Rectal smooth muscle tissue (tissue), 1 donor: ENCODE measurements around the gene MIGA2.

ENCODE experiments used
- H3K27ac ChIP-seq: one replicate; pipeline ENCODE4 v1.7.0; 2013; ENCODE audit warnings: low read depth, low read length, inconsistent platforms
- H3K27me3 ChIP-seq: one replicate; pipeline ENCODE4 v1.7.0; 2013; ENCODE audit warnings: low read length; ENCODE audit not compliant: control insufficient read depth, insufficient read depth
- H3K36me3 ChIP-seq: one replicate; pipeline ENCODE4 v1.7.0; 2013; ENCODE audit warnings: low read length; ENCODE audit not compliant: control insufficient read depth, insufficient read depth
- H3K4me1 ChIP-seq: one replicate; pipeline ENCODE4 v1.7.0; 2013; ENCODE audit warnings: low read length; ENCODE audit not compliant: control insufficient read depth, insufficient read depth
- H3K4me3 ChIP-seq: one replicate; pipeline ENCODE4 v1.7.0; 2013; ENCODE audit warnings: low read length
- H3K9ac ChIP-seq: one replicate; pipeline ENCODE4 v1.7.0; 2013; ENCODE audit warnings: low read length

Gene MIGA2

GRCh38 chr9:129013674-129014073 lies 22.8 kb upstream of the MIGA2 start:
- Histone ChIP-seq H3K9ac (no peak overlapping the region), H3K36me3 (peaks cover 34% of the 10 kb centered on the region), H3K4me1 (no peaks in the 10 kb centered on the region), H3K27me3 (no peaks in the 10 kb centered on the region), H3K27ac (no peak overlapping the region), H3K4me3 (no peak overlapping the region)

- Histone ChIP-seq H3K9ac (no peak overlapping the region), H3K27ac (no peak overlapping the region), H3K27me3 (no peaks in the 10 kb centered on the region), H3K4me3 (no peak overlapping the region), H3K36me3 (peaks cover 31% of the 10 kb centered on the region), H3K4me1 (no peaks in the 10 kb centered on the region)
Observed at GRCh38 chr9:129014124-129014523, 22.3 kb upstream of the MIGA2 start.

- Histone ChIP-seq H3K9ac (no peak overlapping the region), H3K27me3 (no peaks in the 10 kb centered on the region), H3K27ac (no peak overlapping the region), H3K4me3 (no peak overlapping the region), H3K4me1 (no peaks in the 10 kb centered on the region), H3K36me3 (peaks cover 31% of the 10 kb centered on the region)
Observed at GRCh38 chr9:129014608-129015007, 21.8 kb upstream of the MIGA2 start.

GRCh38 chr9:129021091-129021490 lies 15.3 kb upstream of the MIGA2 start:
- Histone ChIP-seq H3K4me1 (peaks cover 8% of the 10 kb centered on the region), H3K36me3 (no peaks in the 10 kb centered on the region), H3K9ac (no peak overlapping the region), H3K27ac (no peak overlapping the region), H3K27me3 (no peaks in the 10 kb centered on the region), H3K4me3 (no peak overlapping the region)

- peaks cover 12% of the 10 kb centered on the region for H3K4me1 ChIP-seq
- no peaks in the 10 kb centered on the region for H3K27me3 ChIP-seq
- H3K9ac ChIP-seq = no peak overlapping the region
- H3K27ac ChIP-seq = no peak overlapping the region
- H3K4me3 ChIP-seq = no peak overlapping the region
- H3K36me3 ChIP-seq = no peaks in the 10 kb centered on the region
Observed at GRCh38 chr9:129022037-129022436, 14.4 kb upstream of the MIGA2 start.

GRCh38 chr9:129023036-129023907 lies 13.2 kb upstream of the MIGA2 start:
- no peak overlapping the region for H3K9ac ChIP-seq
- no peaks in the 10 kb centered on the region for H3K36me3 ChIP-seq
- H3K27ac ChIP-seq = peak overlapping the region; percentile 27
- peaks cover 18% of the 10 kb centered on the region for H3K4me1 ChIP-seq
- H3K4me3 ChIP-seq = no peak overlapping the region
- H3K27me3 ChIP-seq = no peaks in the 10 kb centered on the region

GRCh38 chr9:129023908-129024233 lies 12.6 kb upstream of the MIGA2 start:
- H3K36me3 ChIP-seq = no peaks in the 10 kb centered on the region
- peak overlapping the region; percentile 27 for H3K27ac ChIP-seq
- H3K4me1 ChIP-seq = peaks cover 18% of the 10 kb centered on the region
- no peak overlapping the region for H3K9ac ChIP-seq
- H3K27me3 ChIP-seq = no peaks in the 10 kb centered on the region
- H3K4me3 ChIP-seq = no peak overlapping the region

GRCh38 chr9:129026442-129027223 lies 9.8 kb upstream of the MIGA2 start:
- Histone ChIP-seq H3K27me3 (no peaks in the 10 kb centered on the region), H3K36me3 (no peaks in the 10 kb centered on the region), H3K27ac (no peak overlapping the region), H3K4me1 (peaks cover 18% of the 10 kb centered on the region), H3K9ac (no peak overlapping the region), H3K4me3 (peak overlapping the region; percentile 90)

GRCh38 chr9:129027224-129027684 lies 9.2 kb upstream of the MIGA2 start:
- H3K36me3 ChIP-seq = no peaks in the 10 kb centered on the region
- H3K4me3 ChIP-seq = peak overlapping the region; percentile 90
- H3K4me1 ChIP-seq = peaks cover 18% of the 10 kb centered on the region
- H3K27me3 ChIP-seq = no peaks in the 10 kb centered on the region
- peak overlapping the region; percentile 73 for H3K9ac ChIP-seq
- peak overlapping the region; percentile 55 for H3K27ac ChIP-seq

GRCh38 chr9:129027685-129028191 lies 8.7 kb upstream of the MIGA2 start:
- Histone ChIP-seq H3K4me3 (peak overlapping the region; percentile 90), H3K36me3 (no peaks in the 10 kb centered on the region), H3K27ac (peak overlapping the region; percentile 55), H3K9ac (peak overlapping the region; percentile 73), H3K27me3 (no peaks in the 10 kb centered on the region), H3K4me1 (peaks cover 18% of the 10 kb centered on the region)

- peak within 1 kb of the TSS; percentile 73 for H3K9ac ChIP-seq
- H3K4me1 ChIP-seq = peaks cover 17% of the 10 kb centered on the region
- no peaks in the 10 kb centered on the region for H3K27me3 ChIP-seq
- peak within 1 kb of the TSS; percentile 55 for H3K27ac ChIP-seq
- H3K36me3 ChIP-seq = no peaks in the 10 kb centered on the region
- H3K4me3 ChIP-seq = peak within 1 kb of the TSS; percentile 90
Observed at GRCh38 chr9:129028192-129028966, 8.0 kb upstream of the MIGA2 start, which contains the start of gene SH3GLB2. Gene SH3GLB2, minus strand, starts transcription at chr9:129028331. Its CDS starts 177 bp downstream, at chr9:129028154.

- no peak overlapping the region for H3K27ac ChIP-seq
- no peaks in the 10 kb centered on the region for H3K27me3 ChIP-seq
- no peak overlapping the region for H3K4me3 ChIP-seq
- no peaks in the 10 kb centered on the region for H3K36me3 ChIP-seq
- H3K9ac ChIP-seq = no peak overlapping the region
- peaks cover 11% of the 10 kb centered on the region for H3K4me1 ChIP-seq
Observed at GRCh38 chr9:129030191-129030590, 6.2 kb upstream of the MIGA2 start.
